GM23248 (cell line): ENCODE measurements around the gene MSRB3. TPM values are rescaled to one million over a fixed set of nuclear protein-coding genes. Genes with fewer than 3 reads are reported as not detected.

Experiments
- DNase-seq: peaks from one replicate; pipeline ENCODE4 v3.0.0-alpha.2; 2015
- H2AFZ ChIP-seq: fragments of 200-600 bp; sonication (generic); 2 replicates; pipeline ENCODE4 v1.6.1; 2016; ENCODE audit warnings: antibody characterized with exemption
- H3F3A ChIP-seq: fragments of 200-600 bp; sonication (generic); 2 replicates; pipeline ENCODE4 v1.6.1; 2016; ENCODE audit warnings: mild to moderate bottlenecking, antibody characterized with exemption, mixed run types; ENCODE audit not compliant: insufficient read depth
- H3K27ac ChIP-seq: fragments of 200-600 bp; sonication (generic); 2 replicates; pipeline ENCODE4 v1.5.1; 2016; ENCODE audit warnings: mild to moderate bottlenecking
- H3K27me3 ChIP-seq: fragments of 200-600 bp; sonication (generic); replicated peaks from 2 replicates; pipeline ENCODE4 v1.6.1; 2016; ENCODE audit warnings: mild to moderate bottlenecking; ENCODE audit not compliant: insufficient read depth
- H3K36me3 ChIP-seq: fragments of 200-600 bp; sonication (generic); 2 replicates; pipeline ENCODE4 v1.6.1; 2016; ENCODE audit warnings: low read depth, mild to moderate bottlenecking
- H3K4me1 ChIP-seq: fragments of 200-600 bp; sonication (generic); 2 replicates; pipeline ENCODE4 v1.6.1; 2016; ENCODE audit warnings: mild to moderate bottlenecking; ENCODE audit not compliant: insufficient read depth
- H3K4me2 ChIP-seq: fragments of 200-600 bp; sonication (generic); one replicate; pipeline ENCODE4 v1.6.1; 2016; ENCODE audit warnings: mild to moderate bottlenecking; ENCODE audit not compliant: unreplicated experiment
- H3K4me3 ChIP-seq: fragments of 200-600 bp; sonication (generic); 2 replicates; pipeline ENCODE4 v1.5.1; 2016; ENCODE audit warnings: mild to moderate bottlenecking
- H3K79me2 ChIP-seq: fragments of 200-600 bp; sonication (generic); 2 replicates; pipeline ENCODE4 v1.6.1; 2016; ENCODE audit warnings: mild to moderate bottlenecking; ENCODE audit not compliant: insufficient read depth
- H3K9ac ChIP-seq: fragments of 200-600 bp; sonication (generic); 2 replicates; pipeline ENCODE4 v1.6.1; 2016; ENCODE audit warnings: mild to moderate bottlenecking
- H3K9me2 ChIP-seq: fragments of 200-600 bp; sonication (generic); 2 replicates; pipeline ENCODE4 v1.6.1; 2016; ENCODE audit warnings: mixed run types, mild to moderate bottlenecking, moderate library complexity; ENCODE audit not compliant: insufficient read depth
- H3K9me3 ChIP-seq: fragments of 200-600 bp; sonication (generic); one replicate; pipeline ENCODE4 v1.6.1; 2017; ENCODE audit warnings: low read depth
- H4K20me1 ChIP-seq: fragments of 200-600 bp; sonication (generic); 2 replicates; pipeline ENCODE4 v1.6.0; 2016; ENCODE audit not compliant: insufficient read depth
- EZH2 ChIP-seq: fragments of 200-600 bp; sonication (generic); IDR thresholded peaks from 2 replicates; pipeline ENCODE4 v1.6.1; 2018; ENCODE audit warnings: antibody characterized with exemption, mild to moderate bottlenecking; ENCODE audit not compliant: insufficient read depth, poor library complexity, severe bottlenecking
- EZH2phosphoT487 ChIP-seq: fragments of 200-600 bp; sonication (generic); IDR thresholded peaks from 2 replicates; pipeline ENCODE4 v1.6.1; 2018; ENCODE audit warnings: antibody characterized with exemption, moderate library complexity, mild to moderate bottlenecking, low read depth; ENCODE audit not compliant: insufficient read depth
- WGBS, 2 experiments: methylation state at CpG; one replicate each; pipeline ENCODE4 v1.1.6; 2015 to 2017; ENCODE audit warnings: low lambda C conversion rate in 2 of 2, low coverage in 1 of 2; ENCODE audit errors: missing lambda C conversion rate in 2 of 2; 5-methylcytosine and 5-hydroxymethylcytosine counted together
- in situ Hi-C: fragments of 300-500 bp; cut with MboI; formaldehyde crosslinking; loops from 2 replicates; pipeline ENCODE4 v1.15.0; 2020
- polyA plus RNA-seq: library from polyadenylated mRNA; unstranded; fragments of >200 nt; fragmentation: Nextera tagmentation; extraction: Ambion mirVana; gene quantifications from 2 replicates; pipeline ENCODE4 v1.2.1, GENCODE V29; 2016
- total RNA-seq: library from RNA; depleted of rRNA; stranded (reverse); fragments of >200 nt; shearing (Covaris generic); gene quantifications from 2 replicates; pipeline ENCODE4 v1.2.3, GENCODE V29; 2014

The MSRB3 gene
- total and polyA plus RNA-seq, 2 experiments from 2014 or later = 74.1 to 158 TPM

DNA sequence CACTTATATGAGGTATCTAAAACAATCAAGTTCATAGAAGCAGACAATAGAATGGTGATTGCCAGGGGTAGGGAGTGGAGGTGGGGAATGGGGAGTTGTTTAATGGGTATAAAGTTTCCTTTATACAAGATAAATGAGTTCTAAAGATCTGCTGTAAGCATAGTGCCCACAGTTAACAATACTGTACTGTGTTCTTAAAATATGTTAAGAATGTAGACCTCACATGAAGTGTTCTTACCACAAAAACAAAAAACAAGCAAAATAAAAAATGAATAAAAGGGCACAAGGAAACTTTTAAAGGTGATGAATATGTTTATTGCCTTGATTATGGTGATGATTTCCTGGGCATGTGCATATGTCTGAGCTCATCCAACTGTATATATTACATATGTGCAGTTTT is 211.8 kb downstream of the MSRB3 start:
- DNase-seq = peak; percentile 36
- peak overlapping the region; percentile 6 for H3K4me2 ChIP-seq

GRCh38 chr12:65492998-65493912 is 214.8 kb downstream of the MSRB3 start:
- Histone ChIP-seq H3K79me2 (no peaks in the 10 kb centered on the region), H3K9me3 (no peaks in the 10 kb centered on the region), H3K9ac (no peak overlapping the region), H3K36me3 (no peaks in the 10 kb centered on the region), H3F3A (0 out of 2 replicates have a peak, but pooled peaks cover 9% of the 10 kb centered on the region), H3K4me3 (no peak overlapping the region), H3K27ac (no peak overlapping the region), H3K9me2 (no peaks in the 10 kb centered on the region), H2AFZ (no peak overlapping the region), H3K4me2 (no peak overlapping the region), H4K20me1 (no peaks in the 10 kb centered on the region), H3K27me3 (no peaks in the 10 kb centered on the region), H3K4me1 (peaks cover 31% of the 10 kb centered on the region)
- no peak for DNase-seq
- 96 to 100% methylated on average over 1 of the region's 1 CpG for WGBS, 2 experiments
- no peak for TF ChIP-seq EZH2
- TF ChIP-seq EZH2phosphoT487 = no peak
- in situ Hi-C loops = no loop called here

More for the DNA sequence above, 211.8 kb downstream of the MSRB3 start:
- Histone ChIP-seq H3K9me3 (no peaks in the 10 kb centered on the region), H3K9ac (no peak overlapping the region), H4K20me1 (no peaks in the 10 kb centered on the region), H2AFZ (no peak overlapping the region), H3K27me3 (no peaks in the 10 kb centered on the region), H3K27ac (no peak overlapping the region), H3K36me3 (no peaks in the 10 kb centered on the region), H3K4me3 (no peak overlapping the region), H3F3A (no peaks in the 10 kb centered on the region), H3K4me1 (peaks cover 27% of the 10 kb centered on the region), H3K9me2 (no peaks in the 10 kb centered on the region), H3K79me2 (no peaks in the 10 kb centered on the region)
- in situ Hi-C loops = no loop called here
- TF ChIP-seq EZH2phosphoT487 (no peak), EZH2 (no peak)

DNA sequence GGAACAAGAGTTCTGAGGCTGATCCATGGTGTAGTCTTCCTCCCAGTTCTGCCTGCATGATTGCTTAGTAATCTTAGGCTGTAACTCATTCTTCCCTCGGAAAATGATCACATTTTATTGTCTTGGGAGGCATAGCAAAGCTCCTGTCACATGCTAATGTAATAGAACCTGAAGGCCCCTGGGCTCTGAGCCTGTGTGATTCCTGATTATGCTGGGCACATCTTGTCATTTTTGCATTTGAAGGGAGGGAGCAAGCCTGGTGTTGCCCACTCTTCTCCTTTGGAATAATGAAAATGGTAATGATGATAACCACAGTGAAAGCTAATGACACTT is 215.4 kb downstream of the MSRB3 start:
- Histone ChIP-seq H3K9me2 (no peaks in the 10 kb centered on the region), H3F3A (0 out of 2 replicates have a peak, but pooled peaks cover 9% of the 10 kb centered on the region), H3K27me3 (no peaks in the 10 kb centered on the region), H3K9me3 (no peaks in the 10 kb centered on the region), H3K9ac (no peak overlapping the region), H3K79me2 (no peaks in the 10 kb centered on the region), H3K36me3 (no peaks in the 10 kb centered on the region), H4K20me1 (no peaks in the 10 kb centered on the region), H3K4me1 (peaks cover 31% of the 10 kb centered on the region), H3K4me3 (no peak overlapping the region), H3K4me2 (no peak overlapping the region), H2AFZ (no peak overlapping the region), H3K27ac (no peak overlapping the region)
- TF ChIP-seq EZH2phosphoT487 = no peak
- no peak for TF ChIP-seq EZH2
- in situ Hi-C loops = no loop called here
- no peak for DNase-seq
- WGBS, 2 experiments = 75% methylated on average over 1 of the region's 1 CpG

DNA sequence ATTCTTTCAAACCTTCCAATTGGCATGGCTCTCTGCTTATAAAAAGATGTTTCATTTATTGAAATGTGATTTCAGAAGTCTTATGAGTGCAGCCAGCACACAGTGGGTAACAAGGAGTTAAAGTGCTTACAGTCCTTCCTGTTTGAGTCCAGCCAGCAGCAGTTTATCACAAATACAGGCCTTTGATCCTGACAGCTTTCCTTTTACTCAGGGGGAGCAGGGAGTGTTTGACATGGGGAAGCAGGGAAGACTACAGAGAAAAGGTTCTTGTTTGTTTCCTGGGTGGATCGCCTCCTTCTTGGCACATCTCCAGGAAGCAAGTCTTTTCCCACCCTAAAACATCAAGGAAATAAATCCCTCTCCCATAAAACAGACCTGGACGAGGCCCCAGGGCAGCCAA is 216.1 kb downstream of the MSRB3 start:
- H3K4me3 ChIP-seq = no peak overlapping the region
- H2AFZ ChIP-seq = no peak overlapping the region
- no peak overlapping the region for H3K9ac ChIP-seq
- H3F3A ChIP-seq = 0 out of 2 replicates have a peak, but pooled peaks cover 11% of the 10 kb centered on the region
- no peak overlapping the region for H3K4me2 ChIP-seq
- no peaks in the 10 kb centered on the region for H4K20me1 ChIP-seq
- in situ Hi-C loops = no loop called here
- DNase-seq = no peak
- peaks cover 31% of the 10 kb centered on the region for H3K4me1 ChIP-seq
- H3K27me3 ChIP-seq = no peaks in the 10 kb centered on the region
- 70 to 77% methylated on average over 2 of the region's 2 CpGs for WGBS, 2 experiments
- no peaks in the 10 kb centered on the region for H3K79me2 ChIP-seq
- no peaks in the 10 kb centered on the region for H3K9me3 ChIP-seq
- H3K9me2 ChIP-seq = no peaks in the 10 kb centered on the region
- H3K36me3 ChIP-seq = no peaks in the 10 kb centered on the region
- H3K27ac ChIP-seq = no peak overlapping the region
- TF ChIP-seq EZH2phosphoT487 (no peak), EZH2 (no peak)
